HG02759 (cell line): Measurements from ENCODE around the gene PKD1L1.
"Not testable (repeated sequence)": the region's sequence is repeated elsewhere in the genome, so short reads cannot be mapped to it uniquely, and the experiment has no call there.

Experiments used
- ATAC-seq: cut with Tn5 transposase; IDR thresholded peaks from one replicate; pipeline ENCODE4 v1.9.1; 2021; ENCODE audit warnings: mild to moderate bottlenecking, moderate library complexity; ENCODE audit not compliant: unreplicated experiment

PKD1L1 gene

GRCh38 chr7:47775238-47775637 is 173.0 kb downstream of the PKD1L1 start:
- no peak for ATAC-seq

- ATAC-seq, result no peak
Measured at GRCh38 chr7:47772492-47772891, 175.8 kb downstream of the PKD1L1 start.

- no peak for ATAC-seq
Measured at GRCh38 chr7:47771990-47772360, 176.3 kb downstream of the PKD1L1 start.

- no peak for ATAC-seq
Measured at GRCh38 chr7:47771336-47771989, 176.8 kb downstream of the PKD1L1 start.

GRCh38 chr7:47766126-47766525 is 182.1 kb downstream of the PKD1L1 start:
- no peak for ATAC-seq

- ATAC-seq, result no peak
Measured at GRCh38 chr7:47765373-47765979, 182.8 kb downstream of the PKD1L1 start.

- no peak for ATAC-seq
Measured at GRCh38 chr7:47764746-47765145, 183.5 kb downstream of the PKD1L1 start.

- ATAC-seq, result no peak
Measured at GRCh38 chr7:47763063-47763974, 184.9 kb downstream of the PKD1L1 start.

GRCh38 chr7:47762746-47763062 is 185.6 kb downstream of the PKD1L1 start:
- ATAC-seq, result no peak

GRCh38 chr7:47762207-47762606 is 186.1 kb downstream of the PKD1L1 start:
- no peak for ATAC-seq

GRCh38 chr7:47759056-47759706 is 189.1 kb downstream of the PKD1L1 start:
- no peak for ATAC-seq

- no peak for ATAC-seq
Measured at GRCh38 chr7:47758546-47758945, 189.7 kb downstream of the PKD1L1 start.

GRCh38 chr7:47757921-47758411 is 190.3 kb downstream of the PKD1L1 start:
- no peak for ATAC-seq

GRCh38 chr7:47756636-47757035 is 191.6 kb downstream of the PKD1L1 start:
- no peak for ATAC-seq

- no peak for ATAC-seq
Measured at GRCh38 chr7:47755248-47755647, 193.0 kb downstream of the PKD1L1 start.

- not testable (repeated sequence) for ATAC-seq
Measured at GRCh38 chr7:47751724-47752123, 196.5 kb downstream of the PKD1L1 start.

- no peak for ATAC-seq
Measured at GRCh38 chr7:47751043-47751442, 197.2 kb downstream of the PKD1L1 start.

GRCh38 chr7:47748041-47748440 is 200.2 kb downstream of the PKD1L1 start:
- no peak for ATAC-seq

GRCh38 chr7:47747160-47747559 is 201.1 kb downstream of the PKD1L1 start:
- no peak for ATAC-seq

- ATAC-seq, result no peak
Measured at GRCh38 chr7:47746468-47746867, 201.8 kb downstream of the PKD1L1 start.

GRCh38 chr7:47744883-47745282 is 203.4 kb downstream of the PKD1L1 start:
- no peak for ATAC-seq
